ENCODE data around the gene MYOCD.

DNA sequence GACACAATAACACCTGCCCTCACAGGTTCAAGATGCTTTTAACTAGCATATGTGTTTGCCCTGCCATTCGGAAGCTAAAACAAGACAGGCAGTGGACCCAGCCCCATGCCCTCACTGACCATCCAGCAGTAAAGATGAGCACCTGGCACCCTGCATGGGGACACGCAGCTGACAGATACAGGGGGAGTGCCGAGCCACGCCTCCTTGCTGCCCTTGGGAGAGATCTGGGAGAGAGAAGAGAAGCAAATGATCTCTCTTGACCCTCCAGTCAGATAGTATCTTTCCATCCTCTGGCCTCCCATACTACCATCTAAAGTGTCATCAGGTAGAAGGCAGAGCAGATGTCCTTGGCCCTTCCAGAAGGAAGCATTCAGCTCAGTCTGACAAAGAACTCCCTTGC, 40.6 kb upstream of the MYOCD start:
- TF ChIP-seq, protein P1, sequence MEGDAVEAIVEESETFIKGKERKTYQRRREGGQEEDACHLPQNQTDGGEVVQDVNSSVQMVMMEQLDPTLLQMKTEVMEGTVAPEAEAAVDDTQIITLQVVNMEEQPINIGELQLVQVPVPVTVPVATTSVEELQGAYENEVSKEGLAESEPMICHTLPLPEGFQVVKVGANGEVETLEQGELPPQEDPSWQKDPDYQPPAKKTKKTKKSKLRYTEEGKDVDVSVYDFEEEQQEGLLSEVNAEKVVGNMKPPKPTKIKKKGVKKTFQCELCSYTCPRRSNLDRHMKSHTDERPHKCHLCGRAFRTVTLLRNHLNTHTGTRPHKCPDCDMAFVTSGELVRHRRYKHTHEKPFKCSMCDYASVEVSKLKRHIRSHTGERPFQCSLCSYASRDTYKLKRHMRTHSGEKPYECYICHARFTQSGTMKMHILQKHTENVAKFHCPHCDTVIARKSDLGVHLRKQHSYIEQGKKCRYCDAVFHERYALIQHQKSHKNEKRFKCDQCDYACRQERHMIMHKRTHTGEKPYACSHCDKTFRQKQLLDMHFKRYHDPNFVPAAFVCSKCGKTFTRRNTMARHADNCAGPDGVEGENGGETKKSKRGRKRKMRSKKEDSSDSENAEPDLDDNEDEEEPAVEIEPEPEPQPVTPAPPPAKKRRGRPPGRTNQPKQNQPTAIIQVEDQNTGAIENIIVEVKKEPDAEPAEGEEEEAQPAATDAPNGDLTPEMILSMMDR (IDR thresholded peaks at IDR 0.05) = no peak
- TF ChIP-seq POLR2A (IDR thresholded peaks at IDR 0.05) = no peak

All from tibial nerve (tissue), 3 donors.